Measurements from ENCODE around the gene LRCH1. TPM values are rescaled to one million over a fixed set of nuclear protein-coding genes. Genes with fewer than 3 reads are reported as not detected.

Gene LRCH1
- total and polyA plus RNA-seq, 2 of the 13 experiments (the other 11 are each of a cell fraction or from before 2014, with no cell fraction given): 4.1 to 12.6 TPM

- CTCF ChIA-PET (ENCODE audit: low intra/inter-chr PET ratio, low total read pairs): interaction anchor here (1.2 to 3.3 kb wide), 3 partner anchors 58 to 170 kb away, joined by 3 to 63 read pairs (median 7); no protein-coding TSS in a partner anchor
- no peaks in the 10 kb centered on the region for H3K36me3 ChIP-seq (replicated peaks in 1 of 2; ENCODE audit: control insufficient read depth in 1 of 2, insufficient read depth in 2 of 2, low read length in 2 of 2)
- H3K27ac ChIP-seq (ENCODE audit: extremely low read length, insufficient read depth, low read length): no peak overlapping the region
- H4K20me1 ChIP-seq (ENCODE audit: insufficient read depth, low read length): peaks cover 3% of the 10 kb centered on the region; the same call in 1 of the 2 replicates
- peaks cover 27% of the 10 kb centered on the region for H3K79me2 ChIP-seq (ENCODE audit: insufficient read depth, low read length)
- peaks cover 0 to 4% of the 10 kb centered on the region in 2 experiments; a peak in 2 of 5 replicates for H3K27me3 ChIP-seq (ENCODE audit: control insufficient read depth in 1 of 2, insufficient read depth in 2 of 2, low read length in 2 of 2)
- peak overlapping the region in 1 of 3 experiments; percentile 19; a peak in 1 of 6 replicates for H3K4me3 ChIP-seq (replicated peaks in 1 of 3; ENCODE audit: insufficient read depth in 1 of 3, low read depth in 2 of 3, low read length in 3 of 3)
- DNase-seq (ENCODE audit: low spot score) (no peak), ATAC-seq (no peak), FAIRE-seq (no peak)
- in situ Hi-C loops (cut with HindIII; ENCODE audit: extremely low pct_ligation_motif_present, low pct_unique_long_range_greater_than_20kb) (loop anchor here (5.0 kb wide), 1 partner anchor 171 kb away; no protein-coding TSS in a partner anchor), intact Hi-C loops (cut with micrococcal nuclease; ENCODE audit: unreplicated experiment) (loop anchor here (1.0 to 10.0 kb wide), 4 partner anchors 58 to 246 kb away; partner anchors contain the start of gene ESD)
- no TSS peak for BruUV-seq (replicated peaks)
- H3K9ac ChIP-seq (ENCODE audit: insufficient read depth, low read depth, low read length): no peak overlapping the region
- H2AFZ ChIP-seq (ENCODE audit: low read length): no peak overlapping the region
- TF ChIP-seq, protein P1, sequence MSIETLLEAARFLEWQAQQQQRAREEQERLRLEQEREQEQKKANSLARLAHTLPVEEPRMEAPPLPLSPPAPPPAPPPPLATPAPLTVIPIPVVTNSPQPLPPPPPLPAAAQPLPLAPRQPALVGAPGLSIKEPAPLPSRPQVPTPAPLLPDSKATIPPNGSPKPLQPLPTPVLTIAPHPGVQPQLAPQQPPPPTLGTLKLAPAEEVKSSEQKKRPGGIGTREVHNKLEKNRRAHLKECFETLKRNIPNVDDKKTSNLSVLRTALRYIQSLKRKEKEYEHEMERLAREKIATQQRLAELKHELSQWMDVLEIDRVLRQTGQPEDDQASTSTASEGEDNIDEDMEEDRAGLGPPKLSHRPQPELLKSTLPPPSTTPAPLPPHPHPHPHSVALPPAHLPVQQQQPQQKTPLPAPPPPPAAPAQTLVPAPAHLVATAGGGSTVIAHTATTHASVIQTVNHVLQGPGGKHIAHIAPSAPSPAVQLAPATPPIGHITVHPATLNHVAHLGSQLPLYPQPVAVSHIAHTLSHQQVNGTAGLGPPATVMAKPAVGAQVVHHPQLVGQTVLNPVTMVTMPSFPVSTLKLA (IDR thresholded peaks at IDR 0.05): 0 out of 2 replicates have a peak, but pooled peaks have one; percentile 23
- TF ChIP-seq CEBPB (IDR thresholded peaks at IDR 0.05; ENCODE audit: borderline replicate concordance, low read depth, low read length) (peak; percentile 26; the same call in 1 of the 2 replicates), RFXAP (CRISPR knock-in tag; IDR thresholded peaks at IDR 0.05; ENCODE audit: borderline replicate concordance) (no peak)
- TF ChIP-seq, protein P2, sequence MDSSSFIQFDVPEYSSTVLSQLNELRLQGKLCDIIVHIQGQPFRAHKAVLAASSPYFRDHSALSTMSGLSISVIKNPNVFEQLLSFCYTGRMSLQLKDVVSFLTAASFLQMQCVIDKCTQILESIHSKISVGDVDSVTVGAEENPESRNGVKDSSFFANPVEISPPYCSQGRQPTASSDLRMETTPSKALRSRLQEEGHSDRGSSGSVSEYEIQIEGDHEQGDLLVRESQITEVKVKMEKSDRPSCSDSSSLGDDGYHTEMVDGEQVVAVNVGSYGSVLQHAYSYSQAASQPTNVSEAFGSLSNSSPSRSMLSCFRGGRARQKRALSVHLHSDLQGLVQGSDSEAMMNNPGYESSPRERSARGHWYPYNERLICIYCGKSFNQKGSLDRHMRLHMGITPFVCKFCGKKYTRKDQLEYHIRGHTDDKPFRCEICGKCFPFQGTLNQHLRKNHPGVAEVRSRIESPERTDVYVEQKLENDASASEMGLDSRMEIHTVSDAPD (CRISPR knock-in tag; IDR thresholded peaks at IDR 0.05): no peak
- POLR2A ChIA-PET: no interaction called here
- H3K4me1 ChIP-seq (ENCODE audit: insufficient read depth, low read length): peaks cover 23% of the 10 kb centered on the region
- H3K9me3 ChIP-seq (ENCODE audit: low read length): no peaks in the 10 kb centered on the region
- WGBS (ENCODE audit: low lambda C conversion rate): 25% methylated on average over 2 of the region's 2 CpGs
- peak overlapping the region; percentile 97 for H3K4me2 ChIP-seq (ENCODE audit: low read depth, low read length)
Observed at GRCh38 chr13:46550822-46551221, 2.1 kb upstream of the LRCH1 start.

All from HepG2 (cell line).